ENCODE data around the gene OR1K1.

OR1K1 gene

DNA sequence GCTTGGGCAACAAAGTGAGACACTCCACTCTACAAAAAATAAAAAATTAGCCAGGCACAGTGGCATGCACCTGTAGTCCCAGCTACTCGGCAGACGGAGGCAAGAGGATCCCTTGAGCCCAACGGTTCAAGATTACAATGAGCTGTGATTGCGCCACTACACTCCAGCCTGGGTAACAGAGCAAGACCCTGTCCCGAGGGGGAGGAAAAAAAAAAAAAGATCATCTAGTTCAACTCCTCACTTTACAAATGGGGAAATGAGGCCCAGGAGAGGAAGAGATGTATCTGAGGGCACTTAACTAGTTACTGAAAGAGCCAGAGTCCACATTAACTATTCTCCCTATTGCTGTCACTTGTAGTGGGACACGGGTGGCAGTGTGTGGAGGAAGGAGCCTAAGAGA lies 14.6 kb downstream of the OR1K1 start:
- no peaks in the 10 kb centered on the region for H3K9me3 ChIP-seq (ENCODE audit: insufficient read depth, low read depth, low read length)

GRCh38 chr9:122815544-122815943 lies 15.6 kb downstream of the OR1K1 start:
- Histone ChIP-seq H2BK5ac (ENCODE audit: low read depth, low read length, poor library complexity) (no peak overlapping the region), H3K4me3 (ENCODE audit: low read depth, low read length) (no peak overlapping the region), H3K4me1 (ENCODE audit: control insufficient read depth in 1 of 2, insufficient read depth in 2 of 2, low read length in 2 of 2) (no peaks in the 10 kb centered on the region), H3K14ac (ENCODE audit: low read length) (no peak overlapping the region), H4K91ac (ENCODE audit: low read depth, low read length) (no peak overlapping the region), H3K27ac (ENCODE audit: low read depth, low read length) (no peak overlapping the region), H3K79me2 (ENCODE audit: control insufficient read depth, insufficient read depth, low read length, poor library complexity) (no peaks in the 10 kb centered on the region), H2AK5ac (ENCODE audit: low read length) (no peak overlapping the region), H4K8ac (ENCODE audit: low read depth, low read length) (no peak overlapping the region), H2AFZ (ENCODE audit: insufficient read depth, low read length, poor library complexity) (no peak overlapping the region), H2BK12ac (ENCODE audit: low read length) (no peak overlapping the region), H4K12ac (ENCODE audit: low read depth, low read length) (no peak overlapping the region), H3K79me1 (ENCODE audit: low read length) (no peaks in the 10 kb centered on the region), H3K18ac (ENCODE audit: low read length) (no peak overlapping the region), H3K4me2 (ENCODE audit: low read length) (no peak overlapping the region), H3K9me3 (ENCODE audit: insufficient read depth, low read depth, low read length) (no peaks in the 10 kb centered on the region), H2BK120ac (ENCODE audit: insufficient read depth, low read length, poor library complexity) (no peak overlapping the region), H3K36me3 (ENCODE audit: control insufficient read depth in 1 of 2, insufficient read depth in 2 of 2, low read length in 2 of 2) (peaks cover 16 to 17% of the 10 kb centered on the region in 2 experiments), H3K23ac (ENCODE audit: low read length) (no peak overlapping the region), H3K27me3 (ENCODE audit: insufficient read depth, low read length) (no peaks in the 10 kb centered on the region), H3K9ac (ENCODE audit: low read length) (no peak overlapping the region), H3K4ac (ENCODE audit: low read depth, low read length) (no peak overlapping the region)
- no peak for DNase-seq

More for the DNA sequence above, 14.6 kb downstream of the OR1K1 start:
- H3K23ac ChIP-seq (ENCODE audit: low read length), result no peak overlapping the region
- no peak overlapping the region for H4K8ac ChIP-seq (ENCODE audit: low read depth, low read length)
- no peak overlapping the region for H3K4me3 ChIP-seq (ENCODE audit: low read depth, low read length)
- no peaks in the 10 kb centered on the region for H3K79me2 ChIP-seq (ENCODE audit: control insufficient read depth, insufficient read depth, low read length, poor library complexity)
- no peak overlapping the region for H4K91ac ChIP-seq (ENCODE audit: low read depth, low read length)
- H3K27me3 ChIP-seq (ENCODE audit: insufficient read depth, low read length), result no peaks in the 10 kb centered on the region
- no peak overlapping the region for H3K14ac ChIP-seq (ENCODE audit: low read length)
- H2BK120ac ChIP-seq (ENCODE audit: insufficient read depth, low read length, poor library complexity), result no peak overlapping the region
- no peak overlapping the region for H3K27ac ChIP-seq (ENCODE audit: low read depth, low read length)
- H3K4me2 ChIP-seq (ENCODE audit: low read length), result no peak overlapping the region
- peaks cover 9 to 10% of the 10 kb centered on the region in 2 experiments for H3K36me3 ChIP-seq (ENCODE audit: control insufficient read depth in 1 of 2, insufficient read depth in 2 of 2, low read length in 2 of 2)
- H3K9ac ChIP-seq (ENCODE audit: low read length), result no peak overlapping the region
- H2BK5ac ChIP-seq (ENCODE audit: low read depth, low read length, poor library complexity), result no peak overlapping the region
- H2AFZ ChIP-seq (ENCODE audit: insufficient read depth, low read length, poor library complexity), result no peak overlapping the region
- no peak overlapping the region for H4K12ac ChIP-seq (ENCODE audit: low read depth, low read length)
- no CpG with 5 or more reads among the region's 6 CpGs for WGBS (ENCODE audit: extremely low coverage, insufficient coverage, insufficient read length)
- H2AK5ac ChIP-seq (ENCODE audit: low read length), result no peak overlapping the region
- peaks cover 3 to 6% of the 10 kb centered on the region in 2 experiments for H3K4me1 ChIP-seq (ENCODE audit: control insufficient read depth in 1 of 2, insufficient read depth in 2 of 2, low read length in 2 of 2)
- DNase-seq, result no peak
- H3K4ac ChIP-seq (ENCODE audit: low read depth, low read length), result no peak overlapping the region
- H3K18ac ChIP-seq (ENCODE audit: low read length), result no peak overlapping the region
- H2BK12ac ChIP-seq (ENCODE audit: low read length), result no peak overlapping the region
- H3K79me1 ChIP-seq (ENCODE audit: low read length), result no peaks in the 10 kb centered on the region

- no peaks in the 10 kb centered on the region for H3K4me1 ChIP-seq (ENCODE audit: control insufficient read depth in 1 of 2, insufficient read depth in 2 of 2, low read length in 2 of 2)
- H3K4me3 ChIP-seq (ENCODE audit: low read depth, low read length), result no peak overlapping the region
- no peak overlapping the region for H3K23ac ChIP-seq (ENCODE audit: low read length)
- H3K27ac ChIP-seq (ENCODE audit: low read depth, low read length), result no peak overlapping the region
- H4K12ac ChIP-seq (ENCODE audit: low read depth, low read length), result no peak overlapping the region
- no peak overlapping the region for H4K8ac ChIP-seq (ENCODE audit: low read depth, low read length)
- peaks cover 17 to 18% of the 10 kb centered on the region in 2 experiments for H3K36me3 ChIP-seq (ENCODE audit: control insufficient read depth in 1 of 2, insufficient read depth in 2 of 2, low read length in 2 of 2)
- DNase-seq, result no peak
- no peak overlapping the region for H3K4ac ChIP-seq (ENCODE audit: low read depth, low read length)
- no peak overlapping the region for H2BK12ac ChIP-seq (ENCODE audit: low read length)
- H3K14ac ChIP-seq (ENCODE audit: low read length), result no peak overlapping the region
- H2BK120ac ChIP-seq (ENCODE audit: insufficient read depth, low read length, poor library complexity), result no peak overlapping the region
- H3K18ac ChIP-seq (ENCODE audit: low read length), result no peak overlapping the region
- no peaks in the 10 kb centered on the region for H3K9me3 ChIP-seq (ENCODE audit: insufficient read depth, low read depth, low read length)
- no peaks in the 10 kb centered on the region for H3K79me2 ChIP-seq (ENCODE audit: control insufficient read depth, insufficient read depth, low read length, poor library complexity)
- WGBS (ENCODE audit: extremely low coverage, insufficient coverage, insufficient read length), result no CpG with 5 or more reads among the region's 17 CpGs
- no peak overlapping the region for H3K9ac ChIP-seq (ENCODE audit: low read length)
- no peaks in the 10 kb centered on the region for H3K79me1 ChIP-seq (ENCODE audit: low read length)
- H2AFZ ChIP-seq (ENCODE audit: insufficient read depth, low read length, poor library complexity), result no peak overlapping the region
- H3K27me3 ChIP-seq (ENCODE audit: insufficient read depth, low read length), result no peaks in the 10 kb centered on the region
- no peak overlapping the region for H2BK5ac ChIP-seq (ENCODE audit: low read depth, low read length, poor library complexity)
- no peak overlapping the region for H2AK5ac ChIP-seq (ENCODE audit: low read length)
- no peak overlapping the region for H4K91ac ChIP-seq (ENCODE audit: low read depth, low read length)
- no peak overlapping the region for H3K4me2 ChIP-seq (ENCODE audit: low read length)
Observed at GRCh38 chr9:122816163-122816867, 16.4 kb downstream of the OR1K1 start.

GRCh38 chr9:122819326-122819725 lies 19.4 kb downstream of the OR1K1 start:
- Histone ChIP-seq H3K9me3 (ENCODE audit: insufficient read depth, low read depth, low read length) (no peaks in the 10 kb centered on the region), H3K4me3 (ENCODE audit: low read depth, low read length) (no peak overlapping the region), H3K79me2 (ENCODE audit: control insufficient read depth, insufficient read depth, low read length, poor library complexity) (no peaks in the 10 kb centered on the region), H3K4ac (ENCODE audit: low read depth, low read length) (no peak overlapping the region), H4K8ac (ENCODE audit: low read depth, low read length) (no peak overlapping the region), H2AFZ (ENCODE audit: insufficient read depth, low read length, poor library complexity) (no peak overlapping the region), H2BK12ac (ENCODE audit: low read length) (no peak overlapping the region), H3K18ac (ENCODE audit: low read length) (no peak overlapping the region), H2BK120ac (ENCODE audit: insufficient read depth, low read length, poor library complexity) (no peak overlapping the region), H3K14ac (ENCODE audit: low read length) (no peak overlapping the region), H3K79me1 (ENCODE audit: low read length) (no peaks in the 10 kb centered on the region), H4K91ac (ENCODE audit: low read depth, low read length) (no peak overlapping the region), H3K27ac (ENCODE audit: low read depth, low read length) (no peak overlapping the region), H4K12ac (ENCODE audit: low read depth, low read length) (no peak overlapping the region), H3K4me1 (ENCODE audit: control insufficient read depth in 1 of 2, insufficient read depth in 2 of 2, low read length in 2 of 2) (peaks cover 0 to 2% of the 10 kb centered on the region in 2 experiments), H3K9ac (ENCODE audit: low read length) (no peak overlapping the region), H3K23ac (ENCODE audit: low read length) (no peak overlapping the region), H3K27me3 (ENCODE audit: insufficient read depth, low read length) (no peaks in the 10 kb centered on the region), H2AK5ac (ENCODE audit: low read length) (no peak overlapping the region), H2BK5ac (ENCODE audit: low read depth, low read length, poor library complexity) (no peak overlapping the region), H3K36me3 (ENCODE audit: control insufficient read depth in 1 of 2, insufficient read depth in 2 of 2, low read length in 2 of 2) (peaks cover 30 to 40% of the 10 kb centered on the region in 2 experiments), H3K4me2 (ENCODE audit: low read length) (no peak overlapping the region)
- no CpG with 5 or more reads among the region's 3 CpGs for WGBS (ENCODE audit: extremely low coverage, insufficient coverage, insufficient read length)
- DNase-seq, result no peak
